IPS-18a (cell line): ENCODE results near the gene LPCAT1.
"Not testable (repeated sequence)": the region's sequence is repeated elsewhere in the genome, so short reads cannot be mapped to it uniquely, and the experiment has no call there.

ENCODE experiments used
- H3K27ac ChIP-seq: one replicate; pipeline ENCODE4 v1.5.1; 2013; ENCODE audit warnings: low read length
- H3K27me3 ChIP-seq: one replicate; pipeline ENCODE4 v1.6.1; 2013; ENCODE audit warnings: mild to moderate bottlenecking, low read length; ENCODE audit not compliant: control insufficient read depth, insufficient read depth
- H3K36me3 ChIP-seq: one replicate; pipeline ENCODE4 v1.6.1; 2013; ENCODE audit warnings: low read depth, low read length; ENCODE audit not compliant: control insufficient read depth
- H3K4me1 ChIP-seq: one replicate; pipeline ENCODE4 v1.6.1; 2013; ENCODE audit warnings: low read depth, low read length; ENCODE audit not compliant: control insufficient read depth
- H3K4me3 ChIP-seq: one replicate; pipeline ENCODE4 v1.5.1; 2013; ENCODE audit warnings: low read length
- H3K9ac ChIP-seq: one replicate; pipeline ENCODE4 v1.6.1; 2013; ENCODE audit warnings: mild to moderate bottlenecking, low read length, moderate library complexity
- H3K9me3 ChIP-seq: one replicate; pipeline ENCODE4 v1.6.1; 2013; ENCODE audit warnings: low read depth, low read length; ENCODE audit not compliant: control insufficient read depth

Gene LPCAT1

GRCh38 chr5:1456110-1456881, 67.5 kb downstream of the LPCAT1 start:
- H3K27ac ChIP-seq, H3K4me3 ChIP-seq, H3K27me3 ChIP-seq, H3K9ac ChIP-seq, H3K36me3 ChIP-seq, H3K4me1 ChIP-seq: not testable (repeated sequence)
- peaks cover 28% of the 10 kb centered on the region for H3K9me3 ChIP-seq

- H3K27ac ChIP-seq: no peak overlapping the region
- no peak overlapping the region for H3K4me3 ChIP-seq
- no peak overlapping the region for H3K9ac ChIP-seq
- H3K36me3 ChIP-seq: no peaks in the 10 kb centered on the region
- H3K9me3 ChIP-seq: peaks cover 28% of the 10 kb centered on the region
- H3K27me3 ChIP-seq: peaks cover 9% of the 10 kb centered on the region
- H3K4me1 ChIP-seq: no peaks in the 10 kb centered on the region
Measured at GRCh38 chr5:1453613-1454012, 70.1 kb downstream of the LPCAT1 start.

GRCh38 chr5:1449081-1449630, 74.6 kb downstream of the LPCAT1 start:
- Histone ChIP-seq H3K4me1 (no peaks in the 10 kb centered on the region), H3K27me3 (peaks cover 52% of the 10 kb centered on the region), H3K4me3 (no peak overlapping the region), H3K9ac (no peak overlapping the region), H3K27ac (no peak overlapping the region), H3K9me3 (peaks cover 7% of the 10 kb centered on the region), H3K36me3 (no peaks in the 10 kb centered on the region)

- no peak overlapping the region for H3K27ac ChIP-seq
Measured at GRCh38 chr5:1448511-1449011, 75.2 kb downstream of the LPCAT1 start.

GRCh38 chr5:1447671-1448361, 75.9 kb downstream of the LPCAT1 start:
- Histone ChIP-seq H3K9ac (no peak overlapping the region), H3K4me1 (no peaks in the 10 kb centered on the region), H3K27ac (no peak overlapping the region), H3K4me3 (no peak overlapping the region), H3K9me3 (no peaks in the 10 kb centered on the region), H3K36me3 (no peaks in the 10 kb centered on the region), H3K27me3 (peaks cover 65% of the 10 kb centered on the region)

More at GRCh38 chr5:1448511-1449011, 75.2 kb downstream of the LPCAT1 start:
- H3K4me1 ChIP-seq: no peaks in the 10 kb centered on the region
- no peak overlapping the region for H3K4me3 ChIP-seq
- peaks cover 6% of the 10 kb centered on the region for H3K9me3 ChIP-seq
- H3K9ac ChIP-seq: no peak overlapping the region
- H3K36me3 ChIP-seq: no peaks in the 10 kb centered on the region
- peaks cover 57% of the 10 kb centered on the region for H3K27me3 ChIP-seq

- Histone ChIP-seq H3K27ac (no peak overlapping the region), H3K4me1 (no peaks in the 10 kb centered on the region), H3K9ac (no peak overlapping the region), H3K4me3 (no peak overlapping the region), H3K9me3 (no peaks in the 10 kb centered on the region), H3K36me3 (no peaks in the 10 kb centered on the region), H3K27me3 (peaks cover 75% of the 10 kb centered on the region)
Measured at GRCh38 chr5:1446602-1447343, 77.0 kb downstream of the LPCAT1 start.

- Histone ChIP-seq H3K9me3 (no peaks in the 10 kb centered on the region), H3K4me3 (peak overlapping the region; percentile 54), H3K27me3 (peaks cover 77% of the 10 kb centered on the region), H3K9ac (no peak overlapping the region), H3K27ac (no peak overlapping the region), H3K36me3 (no peaks in the 10 kb centered on the region), H3K4me1 (no peaks in the 10 kb centered on the region)
Measured at GRCh38 chr5:1445689-1446601, 77.8 kb downstream of the LPCAT1 start.

- H3K4me1 ChIP-seq: no peaks in the 10 kb centered on the region
- peaks cover 83% of the 10 kb centered on the region for H3K27me3 ChIP-seq
- no peak within 1 kb of the TSS for H3K9ac ChIP-seq
- H3K4me3 ChIP-seq: peak within 1 kb of the TSS; percentile 54
- no peaks in the 10 kb centered on the region for H3K9me3 ChIP-seq
- H3K27ac ChIP-seq: no peak within 1 kb of the TSS
- no peaks in the 10 kb centered on the region for H3K36me3 ChIP-seq
Measured at GRCh38 chr5:1445313-1445688, 78.5 kb downstream of the LPCAT1 start, which contains the start of gene SLC6A3. Gene SLC6A3, minus strand, starts transcription at chr5:1445440. Its CDS starts 2,243 bp downstream, at chr5:1443197.

GRCh38 chr5:1444361-1445189, 79.2 kb downstream of the LPCAT1 start:
- Histone ChIP-seq H3K27me3 (peaks cover 81% of the 10 kb centered on the region), H3K36me3 (no peaks in the 10 kb centered on the region), H3K4me1 (no peaks in the 10 kb centered on the region), H3K27ac (no peak overlapping the region), H3K9ac (no peak overlapping the region), H3K4me3 (peak overlapping the region; percentile 54), H3K9me3 (no peaks in the 10 kb centered on the region)

- Histone ChIP-seq H3K4me1 (no peaks in the 10 kb centered on the region), H3K27ac (no peak overlapping the region), H3K4me3 (no peak overlapping the region), H3K36me3 (no peaks in the 10 kb centered on the region), H3K9ac (no peak overlapping the region), H3K27me3 (peaks cover 76% of the 10 kb centered on the region), H3K9me3 (no peaks in the 10 kb centered on the region)
Measured at GRCh38 chr5:1443991-1444360, 79.8 kb downstream of the LPCAT1 start.
